ENCODE measurements around the gene CBX5. TPM values are rescaled to one million over a fixed set of nuclear protein-coding genes. Genes with fewer than 3 reads are reported as not detected.
A peak's percentile ranks its signal among the peaks of the same experiment; 100 is the strongest.
"Not testable (repeated sequence)": the region's sequence is repeated elsewhere in the genome, so short reads cannot be mapped to it uniquely, and the experiment has no call there.

The CBX5 gene
- total RNA-seq, result 10 to 100 TPM; 49.9 to 52.8 TPM

GRCh38 chr12:54279632-54280467, at the start of gene CBX5:
Gene CBX5, minus strand, starts transcription at chr12:54280122. Its CDS starts 22,472 bp downstream, at chr12:54257650.
- Histone ChIP-seq H3K4me3 (peak within 1 kb of the TSS; percentile 72 to 77), H3K27me3 (replicated peaks; ENCODE audit: insufficient read depth) (no peaks in the 10 kb centered on the region), H3K36me3 (peaks cover 9 to 11% of the 10 kb centered on the region in 2 donors), H3K4me1 (replicated peaks) (peaks cover 9% of the 10 kb centered on the region), H3K9me3 (no peaks in the 10 kb centered on the region), H3K27ac (peak within 1 kb of the TSS; percentile 92 to 93)
- peak; percentile 100 for DNase-seq (ENCODE audit: low spot score)
- intact Hi-C loops (cut with DNase I), result loop anchor here (5.0 kb wide), 3 partner anchors 33 to 77 kb away; partner anchors contain the start of gene COPZ1
- WGBS, result under 1% methylated on average over 49 of the region's 49 CpGs
- peak; percentile 96 for TF ChIP-seq POLR2AphosphoS5 (IDR thresholded peaks at IDR 0.05)
- TF ChIP-seq CTCF (IDR thresholded peaks at IDR 0.05), result peak in 2 of 4 experiments; percentile 1 to 13
- TF ChIP-seq POLR2A (IDR thresholded peaks at IDR 0.05), result peak; percentile 92

GRCh38 chr12:54328595-54329337, 48.8 kb upstream of the CBX5 start:
- Histone ChIP-seq H3K9me3 (no peaks in the 10 kb centered on the region), H3K4me1 (replicated peaks) (no peaks in the 10 kb centered on the region), H3K27me3 (replicated peaks; ENCODE audit: insufficient read depth) (no peaks in the 10 kb centered on the region), H3K4me3 (no peak overlapping the region), H3K27ac (no peak overlapping the region), H3K36me3 (no peaks in the 10 kb centered on the region)
- no peak for TF ChIP-seq POLR2A (IDR thresholded peaks at IDR 0.05)
- no peak for TF ChIP-seq POLR2AphosphoS5 (IDR thresholded peaks at IDR 0.05)
- no peak for TF ChIP-seq CTCF (IDR thresholded peaks at IDR 0.05)
- WGBS, result 67% methylated on average over 6 of the region's 6 CpGs
- DNase-seq (ENCODE audit: low spot score), result no peak
- intact Hi-C loops (cut with DNase I), result loop anchor here (5.0 kb wide), 2 partner anchors 34 to 46 kb away; partner anchors contain the start of genes CBX5, GPR84 and HNRNPA1

- not testable (repeated sequence) for DNase-seq (ENCODE audit: low spot score)
- intact Hi-C loops (cut with DNase I), result loop anchor here (5.0 kb wide), 2 partner anchors 37 to 43 kb away; partner anchors contain the start of genes CBX5, GPR84 and HNRNPA1
Measured at GRCh38 chr12:54325442-54326109, 45.7 kb upstream of the CBX5 start.

GRCh38 chr12:54324617-54325441, 44.9 kb upstream of the CBX5 start, which contains the start of gene COPZ1:
Gene COPZ1, plus strand, starts transcription at chr12:54325131. Its CDS starts 33 bp downstream, at chr12:54325164.
- intact Hi-C loops (cut with DNase I), result loop anchor here (5.0 kb wide), 3 partner anchors 37 to 108 kb away; partner anchors contain the start of genes CBX5, GPR84 and HNRNPA1
- peak; percentile 80 for TF ChIP-seq POLR2A (IDR thresholded peaks at IDR 0.05)
- TF ChIP-seq POLR2AphosphoS5 (IDR thresholded peaks at IDR 0.05), result peak; percentile 93
- TF ChIP-seq CTCF (IDR thresholded peaks at IDR 0.05), result peak; percentile 58 to 81 (median 71)
- Histone ChIP-seq H3K9me3 (no peaks in the 10 kb centered on the region), H3K27ac (peak within 1 kb of the TSS; percentile 83 to 88), H3K4me3 (peak within 1 kb of the TSS; percentile 70 to 72), H3K4me1 (replicated peaks) (no peaks in the 10 kb centered on the region), H3K27me3 (replicated peaks; ENCODE audit: insufficient read depth) (no peaks in the 10 kb centered on the region), H3K36me3 (no peaks in the 10 kb centered on the region)
- peak; percentile 97 for DNase-seq (ENCODE audit: low spot score)
- 2% methylated on average over 34 of the region's 34 CpGs for WGBS

More at GRCh38 chr12:54325442-54326109, 45.7 kb upstream of the CBX5 start:
- Histone ChIP-seq H3K4me3 (peak overlapping the region; percentile 70 to 72), H3K27ac (peak overlapping the region; percentile 83 to 88)
- H3K4me1 ChIP-seq (replicated peaks); H3K9me3 ChIP-seq; H3K36me3 ChIP-seq; H3K27me3 ChIP-seq (replicated peaks; ENCODE audit: insufficient read depth): not testable (repeated sequence)
- 40% methylated on average over 22 of the region's 22 CpGs for WGBS

Measured in prostate gland (tissue), 2 donors.